T-helper 2 cell treated with Interferon-gamma antibody and Interleukin-4, amounts not matched to agents 100 ng/mL and 5 ng/mL, for 36 hours (primary cell): Measurements from ENCODE around the gene SLX1B. TPM values are rescaled to one million over a fixed set of nuclear protein-coding genes. Genes with fewer than 3 reads are reported as not detected.
"Not testable (repeated sequence)": the region's sequence is repeated elsewhere in the genome, so short reads cannot be mapped to it uniquely, and the experiment has no call there.

Experiments used
- intact Hi-C: fragments of 100-400 bp; cut with micrococcal nuclease; formaldehyde crosslinking; loops from one replicate; pipeline ENCODE4 v1.15.1; 2023
- total RNA-seq: library from RNA; stranded (reverse); gene quantifications from 2 replicates; pipeline ENCODE4 v1.2.3, GENCODE V29; 2022

The SLX1B gene
- total RNA-seq = 38.4 and 81.2 TPM in 2 replicates

- intact Hi-C loops = not testable (repeated sequence)
Observed at GRCh38 chr16:29454269-29454668, at the start of gene SLX1B, which contains the start of gene BOLA2. Gene SLX1B, plus strand, starts transcription at chr16:29454533. Gene BOLA2, minus strand, starts transcription at chr16:29454351. Its CDS starts 98 bp downstream, at chr16:29454253.

GRCh38 chr16:29405249-29405648, 49.1 kb upstream of the SLX1B start:
- intact Hi-C loops = not testable (repeated sequence)

- intact Hi-C loops = not testable (repeated sequence)
Observed at GRCh38 chr16:29423587-29423986, 30.7 kb upstream of the SLX1B start.

GRCh38 chr16:29425390-29425789, 28.9 kb upstream of the SLX1B start:
- intact Hi-C loops = not testable (repeated sequence)

- intact Hi-C loops = not testable (repeated sequence)
Observed at GRCh38 chr16:29453754-29454153, 579 bp upstream of the SLX1B start.

GRCh38 chr16:29454828-29455227, 495 bp downstream of the SLX1B start:
- intact Hi-C loops = not testable (repeated sequence)

- intact Hi-C loops = not testable (repeated sequence)
Observed at GRCh38 chr16:29457660-29458059, 3.3 kb downstream of the SLX1B start.

- intact Hi-C loops = not testable (repeated sequence)
Observed at GRCh38 chr16:29459706-29460646, 5.6 kb downstream of the SLX1B start, which contains the start of gene SULT1A4. Gene SULT1A4, plus strand, starts transcription at chr16:29459913. Its CDS starts 1,473 bp downstream, at chr16:29461386.

GRCh38 chr16:29460647-29461030, 6.3 kb downstream of the SLX1B start:
- intact Hi-C loops = not testable (repeated sequence)

- intact Hi-C loops = not testable (repeated sequence)
Observed at GRCh38 chr16:29465985-29466824, 11.9 kb downstream of the SLX1B start.

GRCh38 chr16:29466904-29467303, 12.6 kb downstream of the SLX1B start:
- intact Hi-C loops = not testable (repeated sequence)

GRCh38 chr16:29467654-29468366, 13.5 kb downstream of the SLX1B start:
- intact Hi-C loops = not testable (repeated sequence)

- intact Hi-C loops = not testable (repeated sequence)
Observed at GRCh38 chr16:29469660-29470059, 15.3 kb downstream of the SLX1B start.

- intact Hi-C loops = not testable (repeated sequence)
Observed at GRCh38 chr16:29472065-29472464, 17.7 kb downstream of the SLX1B start.

- intact Hi-C loops = not testable (repeated sequence)
Observed at GRCh38 chr16:29482276-29482675, 27.9 kb downstream of the SLX1B start.

- intact Hi-C loops = not testable (repeated sequence)
Observed at GRCh38 chr16:29506308-29506707, 52.0 kb downstream of the SLX1B start, which contains the start of gene NPIPB12. Gene NPIPB12, minus strand, starts transcription at chr16:29506408.

Other genes with a start within 250 kb of the SLX1B start
- 3.0 and 3.1 TPM in 2 replicates for gene NPIPB11, start 47.8 kb upstream of the SLX1B start, total RNA-seq
- gene BOLA2, start 182 bp upstream of the SLX1B start, total RNA-seq = 13.0 and 15.1 TPM in 2 replicates
- gene SULT1A4, start 5.4 kb downstream of the SLX1B start, total RNA-seq = 3.2 and 9.8 TPM in 2 replicates
- gene NPIPB12, start 51.9 kb downstream of the SLX1B start, total RNA-seq = 82.4 and 87.8 TPM in 2 replicates
- gene SPN, start 208.7 kb downstream of the SLX1B start, total RNA-seq = 431 and 444 TPM in 2 replicates
- 11.9 and 12.5 TPM in 2 replicates for gene QPRT, start 224.6 kb downstream of the SLX1B start, total RNA-seq